GM06990 (cell line): ENCODE measurements around the gene UBE2A.

Source experiments
- DNase-seq: peaks from one replicate; pipeline ENCODE4 v3.0.0-alpha.2; 2011; ENCODE audit not compliant: insufficient read length; ENCODE audit errors: extremely low read depth
- H3K27me3 ChIP-seq: replicated peaks from 2 replicates; pipeline ENCODE4 v1.6.0; 2011; ENCODE audit warnings: low read length; ENCODE audit not compliant: control insufficient read depth, insufficient read depth
- H3K36me3 ChIP-seq: 2 replicates; pipeline ENCODE4 v1.5.1; 2011; ENCODE audit warnings: low read length; ENCODE audit not compliant: control insufficient read depth, insufficient read depth
- H3K4me3 ChIP-seq: replicated peaks from 2 replicates; pipeline ENCODE4 v1.5.1; 2011; ENCODE audit warnings: low read depth, mild to moderate bottlenecking, control low read depth, low read length
- TF ChIP-seq, protein P1 (sequence below): IDR thresholded peaks from 2 replicates; pipeline ENCODE4 v1.5.1; 2011; ENCODE audit warnings: low read length, control low read depth, mild to moderate bottlenecking, inconsistent platforms; ENCODE audit not compliant: insufficient read depth, poor library complexity, severe bottlenecking

Gene UBE2A

DNA sequence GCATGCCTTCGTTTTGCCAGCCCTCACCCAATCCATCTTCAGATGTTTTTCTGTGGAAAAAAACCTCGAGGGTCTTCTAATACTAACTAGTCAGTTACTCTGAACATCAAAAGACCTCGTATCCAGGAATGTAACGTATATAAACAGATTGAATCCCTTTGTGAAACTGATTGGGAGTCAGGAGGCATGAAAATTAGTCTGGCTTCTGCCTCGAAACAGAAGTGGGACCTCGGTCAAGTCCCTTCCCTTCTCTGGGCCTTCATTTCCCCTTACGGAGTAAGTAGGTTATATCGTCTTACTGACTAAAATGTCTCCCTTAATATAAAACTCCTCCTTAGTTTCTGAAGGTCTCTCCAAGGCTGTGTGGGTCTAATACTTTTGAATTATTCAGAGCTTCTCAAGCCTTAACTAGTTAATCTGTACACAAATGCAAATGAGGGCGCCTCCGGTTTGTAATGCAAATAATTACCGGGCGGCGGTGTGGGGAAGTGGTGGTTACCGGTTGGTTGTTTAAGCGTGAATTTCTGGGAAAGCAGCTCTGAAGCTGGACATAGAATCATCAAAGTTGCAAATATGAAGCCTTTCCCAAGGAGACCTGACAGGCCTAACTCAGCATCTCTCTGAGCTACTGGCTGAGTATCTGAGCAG lies 43.3 kb downstream of the UBE2A start:
- H3K27me3 ChIP-seq: no peaks in the 10 kb centered on the region

DNA sequence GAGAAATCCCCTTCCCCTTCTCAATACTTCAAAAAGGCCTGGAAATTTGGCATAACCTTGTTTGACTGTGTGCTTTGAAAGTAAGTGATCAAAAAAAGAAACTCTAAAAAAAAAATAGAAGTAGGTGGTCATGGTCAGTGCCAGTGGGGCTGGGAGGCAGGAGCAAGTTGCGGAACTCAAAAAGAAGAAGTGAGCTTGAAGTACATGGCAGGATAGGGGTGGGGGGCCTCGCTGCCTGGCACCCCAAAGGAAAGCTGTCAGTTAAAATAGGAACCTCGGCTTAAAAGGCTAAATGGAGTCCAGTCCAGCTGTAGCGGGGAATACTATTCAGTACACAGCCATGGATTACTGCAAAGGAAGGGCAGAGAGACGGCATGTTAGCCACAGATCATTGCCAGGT lies 44.1 kb downstream of the UBE2A start:
- no peaks in the 10 kb centered on the region; the same call in 1 of the 2 replicates for H3K36me3 ChIP-seq
- H3K4me3 ChIP-seq: no peak overlapping the region
- TF ChIP-seq, protein P1, sequence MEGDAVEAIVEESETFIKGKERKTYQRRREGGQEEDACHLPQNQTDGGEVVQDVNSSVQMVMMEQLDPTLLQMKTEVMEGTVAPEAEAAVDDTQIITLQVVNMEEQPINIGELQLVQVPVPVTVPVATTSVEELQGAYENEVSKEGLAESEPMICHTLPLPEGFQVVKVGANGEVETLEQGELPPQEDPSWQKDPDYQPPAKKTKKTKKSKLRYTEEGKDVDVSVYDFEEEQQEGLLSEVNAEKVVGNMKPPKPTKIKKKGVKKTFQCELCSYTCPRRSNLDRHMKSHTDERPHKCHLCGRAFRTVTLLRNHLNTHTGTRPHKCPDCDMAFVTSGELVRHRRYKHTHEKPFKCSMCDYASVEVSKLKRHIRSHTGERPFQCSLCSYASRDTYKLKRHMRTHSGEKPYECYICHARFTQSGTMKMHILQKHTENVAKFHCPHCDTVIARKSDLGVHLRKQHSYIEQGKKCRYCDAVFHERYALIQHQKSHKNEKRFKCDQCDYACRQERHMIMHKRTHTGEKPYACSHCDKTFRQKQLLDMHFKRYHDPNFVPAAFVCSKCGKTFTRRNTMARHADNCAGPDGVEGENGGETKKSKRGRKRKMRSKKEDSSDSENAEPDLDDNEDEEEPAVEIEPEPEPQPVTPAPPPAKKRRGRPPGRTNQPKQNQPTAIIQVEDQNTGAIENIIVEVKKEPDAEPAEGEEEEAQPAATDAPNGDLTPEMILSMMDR: no peak

More for the DNA sequence above, 43.3 kb downstream of the UBE2A start:
- Histone ChIP-seq H3K4me3 (no peak overlapping the region), H3K36me3 (no peaks in the 10 kb centered on the region; the same call in 1 of the 2 replicates)
- TF ChIP-seq, protein P1: no peak
- no peak for DNase-seq

DNA sequence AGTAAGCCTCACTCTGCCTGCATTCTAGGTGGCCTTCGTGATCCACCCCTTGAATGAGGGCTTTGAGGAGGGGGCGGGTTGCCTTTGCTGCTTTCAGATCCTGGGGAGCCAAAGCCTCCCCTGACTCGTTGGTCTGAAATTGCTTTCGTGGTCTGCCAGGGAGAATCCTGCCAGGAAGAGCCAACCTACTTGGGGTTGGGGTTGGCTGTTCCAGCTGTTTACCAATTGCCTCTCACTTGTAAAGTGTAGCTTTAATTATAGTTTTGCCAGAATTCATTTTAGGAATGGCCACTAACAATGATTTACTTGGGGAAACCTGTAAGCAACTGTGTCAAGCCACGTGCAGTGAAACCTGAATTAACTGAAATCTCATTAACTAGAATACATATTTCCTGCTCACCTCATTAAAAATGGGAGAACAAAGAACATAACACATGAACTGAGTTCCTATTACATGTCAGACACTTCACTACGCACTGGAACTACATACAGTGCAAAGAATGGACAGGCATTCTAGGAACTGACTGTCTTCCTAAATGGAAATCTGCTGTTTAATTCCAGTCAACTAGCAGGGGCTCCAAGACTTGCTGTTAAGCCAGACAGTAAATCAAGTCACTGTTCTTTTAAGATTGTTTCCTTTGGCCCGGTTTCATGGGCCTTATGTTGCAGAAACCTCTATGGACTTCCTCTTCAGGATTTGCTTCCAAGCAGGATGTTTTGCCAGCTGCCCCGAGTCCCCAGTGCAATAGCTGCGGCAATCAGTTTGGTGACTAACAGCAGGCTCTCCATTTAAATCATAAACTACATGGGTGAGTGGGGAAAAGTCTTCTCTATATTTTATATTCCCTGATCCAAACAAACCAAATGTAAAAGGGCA lies 48.2 kb downstream of the UBE2A start:
- TF ChIP-seq, protein P1: no peak
- H3K4me3 ChIP-seq: no peak overlapping the region
- H3K36me3 ChIP-seq: no peaks in the 10 kb centered on the region; the same call in 1 of the 2 replicates
- no peak for DNase-seq
- H3K27me3 ChIP-seq: no peaks in the 10 kb centered on the region

More for the DNA sequence above, 44.1 kb downstream of the UBE2A start:
- H3K27me3 ChIP-seq: no peaks in the 10 kb centered on the region
- no peak for DNase-seq

DNA sequence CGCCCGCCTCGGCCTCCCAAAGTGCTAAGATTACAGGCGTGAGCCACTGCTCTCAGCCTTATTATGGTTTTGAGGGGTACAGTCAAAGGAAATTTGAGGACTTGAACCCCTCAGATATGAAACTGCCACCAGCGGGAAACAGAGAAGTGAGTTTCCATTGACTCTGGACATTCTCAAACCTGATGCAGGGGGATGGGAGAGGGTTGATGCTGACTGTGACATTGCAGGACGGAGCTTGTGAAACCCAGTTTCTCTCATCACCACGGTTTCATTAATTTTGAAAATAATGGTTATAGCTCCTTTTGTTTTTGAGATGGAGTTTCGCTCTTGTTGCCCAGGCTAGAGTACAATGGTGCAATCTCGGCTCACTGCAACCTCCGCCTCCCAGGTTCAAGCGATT lies 50.1 kb downstream of the UBE2A start:
- no peak for DNase-seq
- TF ChIP-seq, protein P1: no peak
- Histone ChIP-seq H3K4me3 (no peak overlapping the region), H3K36me3 (no peaks in the 10 kb centered on the region; the same call in none of the 2 replicates), H3K27me3 (no peaks in the 10 kb centered on the region)

DNA sequence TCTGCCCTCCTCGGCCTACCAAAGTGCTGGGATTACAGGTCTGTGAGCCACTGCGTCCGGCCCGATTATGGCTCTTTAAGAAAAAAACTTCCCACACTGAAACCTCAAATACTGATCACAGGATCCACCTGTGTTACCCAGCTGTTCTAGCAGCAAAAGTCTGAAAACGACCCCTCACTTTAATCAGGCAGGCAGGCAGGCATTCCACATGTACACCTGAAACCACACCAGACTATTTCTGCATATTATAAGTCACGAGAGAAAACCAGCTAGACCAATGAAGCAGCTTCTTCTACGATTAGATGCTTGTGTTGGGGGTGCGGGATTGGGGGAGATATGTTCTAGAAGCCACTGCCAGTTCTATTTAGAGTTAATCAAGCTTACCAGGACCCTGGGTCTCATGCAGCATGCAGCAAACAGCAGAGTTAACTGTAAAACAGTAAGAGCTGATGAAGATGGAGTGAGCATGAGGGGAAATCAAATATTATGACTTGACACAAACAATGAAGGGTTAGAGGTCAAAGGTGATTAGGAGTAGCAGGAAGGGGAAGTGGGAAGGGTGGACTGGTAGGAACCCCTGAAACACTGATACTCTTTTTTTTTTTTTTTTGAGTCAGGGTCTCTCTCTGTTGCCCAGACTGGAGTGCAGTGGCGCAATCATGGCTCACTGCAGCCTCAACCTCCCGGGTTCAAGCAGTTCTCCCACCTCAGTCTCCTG lies 50.7 kb downstream of the UBE2A start:
- Histone ChIP-seq H3K4me3 (no peak overlapping the region), H3K27me3 (no peaks in the 10 kb centered on the region), H3K36me3 (no peaks in the 10 kb centered on the region; the same call in none of the 2 replicates)
- DNase-seq: no peak
- TF ChIP-seq, protein P1: no peak
